Stimulated activated CD8-positive, alpha-beta memory T cell treated with anti-CD3 and anti-CD28 coated beads, Interleukin-4, amount 100 ng/mL, for 1 hour (primary cell): ENCODE results near the gene CPA5.

Experiments used
- DNase-seq, 2 donors: peaks; one replicate each; pipeline ENCODE4 v3.0.0-alpha.2; 2020; ENCODE audit warnings: low read depth in 2 of 2, low spot score in 1 of 2

Gene CPA5

DNA sequence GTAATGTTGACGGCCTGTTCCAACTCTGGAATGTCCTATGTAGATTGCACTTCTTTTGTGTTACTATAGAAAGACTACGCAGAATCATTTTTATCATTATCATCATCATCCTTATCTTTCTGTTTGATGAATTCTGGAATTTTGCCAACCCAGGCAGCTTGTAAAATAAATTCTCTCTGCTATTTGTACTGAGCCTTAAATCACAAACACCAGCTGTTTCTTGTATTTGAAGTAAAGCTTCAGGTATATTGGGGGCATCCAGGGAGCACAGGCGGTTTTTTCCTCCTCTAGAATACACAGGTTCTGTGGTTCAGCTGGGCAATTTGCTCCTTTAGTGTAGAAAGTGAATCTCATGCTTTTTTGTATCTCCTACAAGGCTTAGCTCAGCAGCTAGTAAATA is 14.9 kb upstream of the CPA5 start:
- no peak for DNase-seq

- no peak for DNase-seq
Measured at GRCh38 chr7:130332259-130333053, 12.2 kb upstream of the CPA5 start.

- DNase-seq: no peak
Measured at GRCh38 chr7:130333832-130334231, 10.8 kb upstream of the CPA5 start.

DNA sequence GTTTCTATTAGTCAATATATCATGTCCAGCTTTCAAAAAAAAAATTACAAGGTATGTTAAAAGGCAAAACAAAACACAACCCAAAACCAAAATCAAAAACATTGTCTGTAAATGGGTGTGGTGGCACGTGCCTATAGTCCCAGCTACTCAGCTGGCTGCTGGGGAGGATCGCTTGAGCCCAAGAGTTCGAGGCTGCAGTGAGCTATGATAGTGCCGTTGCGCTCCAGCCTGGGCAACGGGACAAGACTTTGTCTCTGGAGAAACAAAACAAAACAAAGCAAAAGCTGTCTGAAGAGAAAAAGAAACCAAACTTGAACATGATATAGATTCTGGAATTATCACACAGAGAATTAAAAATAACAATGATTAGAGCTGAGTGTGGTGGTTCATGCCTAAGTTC is 10.3 kb upstream of the CPA5 start:
- DNase-seq: no peak

- no peak for DNase-seq
Measured at GRCh38 chr7:130337410-130337971, 7.1 kb upstream of the CPA5 start.

GRCh38 chr7:130338233-130338632 is 6.4 kb upstream of the CPA5 start:
- DNase-seq: no peak

DNA sequence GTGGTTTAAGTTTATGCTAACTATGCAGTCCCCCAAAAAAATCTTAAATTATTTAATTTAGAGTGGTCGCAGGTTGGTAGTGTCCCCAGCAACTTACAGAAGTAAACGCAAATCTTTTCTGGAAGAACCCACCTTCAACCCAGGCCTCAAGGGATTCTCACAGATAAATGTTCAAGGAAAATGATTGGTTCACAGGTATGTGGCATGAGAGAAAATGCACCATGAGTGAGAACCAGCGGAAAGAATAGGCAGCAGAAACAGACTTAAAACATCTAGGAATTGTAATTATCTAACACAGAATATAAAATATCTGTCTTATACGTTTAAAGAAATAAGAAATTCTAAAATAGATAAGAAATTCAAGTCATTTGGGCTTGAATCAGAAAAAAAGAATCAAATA is 2.7 kb upstream of the CPA5 start:
- DNase-seq: no peak

GRCh38 chr7:130342701-130343380 is 1.8 kb upstream of the CPA5 start:
- no peak for DNase-seq

- DNase-seq: no peak
Measured at GRCh38 chr7:130345136-130345535, 520 bp downstream of the CPA5 start.

DNA sequence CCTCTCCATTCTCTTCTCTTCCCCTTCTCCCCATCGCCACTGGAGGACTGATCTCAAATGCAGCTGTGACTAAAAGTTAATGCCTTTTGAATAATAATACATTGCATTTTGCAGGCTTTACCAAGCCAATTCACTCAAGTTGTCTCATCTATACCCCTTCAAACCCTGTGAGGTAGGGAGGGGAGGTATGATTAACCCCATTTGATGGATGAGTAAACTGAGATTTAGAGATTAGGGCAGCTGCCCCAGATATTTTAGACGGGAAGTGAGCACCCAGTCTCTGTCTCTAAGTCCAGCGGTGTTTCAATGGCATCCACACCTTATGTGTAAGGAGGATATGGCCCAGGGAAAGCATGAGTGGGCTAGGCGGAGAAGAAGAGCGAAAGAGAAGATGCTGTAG is 1.1 kb downstream of the CPA5 start:
- no peak for DNase-seq

GRCh38 chr7:130346177-130346905 is 1.7 kb downstream of the CPA5 start:
- DNase-seq: no peak

- no peak for DNase-seq
Measured at GRCh38 chr7:130346941-130347340, 2.3 kb downstream of the CPA5 start.

GRCh38 chr7:130349911-130350782 is 5.5 kb downstream of the CPA5 start:
- no peak for DNase-seq

GRCh38 chr7:130350945-130351790 is 6.6 kb downstream of the CPA5 start:
- no peak for DNase-seq

DNA sequence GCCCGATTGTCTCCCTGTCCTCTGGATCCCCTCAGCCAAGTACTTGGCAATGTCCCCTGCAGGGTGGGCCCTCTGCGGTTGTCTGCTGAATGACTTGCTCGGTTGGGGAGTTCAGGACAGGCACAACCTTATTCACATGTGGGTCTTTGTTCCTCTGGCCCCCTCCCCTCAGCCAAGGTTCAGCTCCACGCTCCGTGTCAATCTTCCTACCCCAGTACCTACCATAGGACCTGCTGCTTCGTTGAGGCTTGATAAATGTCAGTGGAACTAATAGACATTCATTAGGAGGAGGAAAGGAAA is 7.1 kb downstream of the CPA5 start:
- no peak for DNase-seq

GRCh38 chr7:130352194-130353074 is 7.8 kb downstream of the CPA5 start:
- DNase-seq: no peak

GRCh38 chr7:130353196-130353595 is 8.6 kb downstream of the CPA5 start:
- no peak for DNase-seq

DNA sequence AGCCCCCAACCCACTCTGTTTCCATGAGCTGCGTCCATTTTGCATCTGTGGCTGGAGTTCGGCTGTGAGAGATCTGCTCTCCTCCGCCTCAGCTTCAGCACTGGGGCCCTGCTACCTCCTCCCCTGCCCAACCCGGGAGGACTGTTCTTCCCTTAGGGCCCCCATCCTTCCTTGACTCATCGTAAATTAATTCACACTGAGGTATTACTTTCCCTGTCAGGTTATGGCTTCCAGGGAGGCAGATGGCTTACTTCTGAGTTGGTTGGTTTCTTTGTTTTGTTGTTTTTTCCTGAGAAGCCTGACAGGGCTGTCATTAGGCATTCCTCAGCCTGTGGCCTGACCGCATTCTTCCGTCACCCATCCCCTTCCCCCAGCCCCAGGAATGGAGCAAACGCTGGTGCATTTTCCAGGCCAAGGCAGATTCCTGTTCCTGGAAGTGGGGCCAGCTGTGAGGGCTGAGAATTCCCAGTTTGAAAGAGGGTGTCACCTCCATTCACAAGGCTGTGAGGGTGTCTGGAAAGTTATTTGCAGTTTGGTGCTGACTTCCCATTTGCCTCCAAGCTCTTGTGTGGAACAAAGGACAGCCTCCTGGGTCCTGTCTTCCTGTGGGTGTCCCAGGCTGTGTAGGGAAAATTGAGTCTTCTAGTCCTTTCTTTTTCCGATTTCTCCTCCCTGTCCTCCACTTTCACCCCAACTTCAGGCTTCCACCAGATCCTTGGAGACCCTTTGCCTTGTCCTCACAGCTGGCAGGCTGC is 11.7 kb downstream of the CPA5 start:
- no peak for DNase-seq
